Activated effector memory CD4-positive, alpha-beta T cell treated with Interleukin-2 at 50 U/mL for 16 hours (primary cell): Measurements from ENCODE around the gene NDUFB10.

ENCODE experiments used
- DNase-seq: peaks from one replicate; pipeline ENCODE4 v3.0.0-alpha.2; 2020

The NDUFB10 gene

DNA sequence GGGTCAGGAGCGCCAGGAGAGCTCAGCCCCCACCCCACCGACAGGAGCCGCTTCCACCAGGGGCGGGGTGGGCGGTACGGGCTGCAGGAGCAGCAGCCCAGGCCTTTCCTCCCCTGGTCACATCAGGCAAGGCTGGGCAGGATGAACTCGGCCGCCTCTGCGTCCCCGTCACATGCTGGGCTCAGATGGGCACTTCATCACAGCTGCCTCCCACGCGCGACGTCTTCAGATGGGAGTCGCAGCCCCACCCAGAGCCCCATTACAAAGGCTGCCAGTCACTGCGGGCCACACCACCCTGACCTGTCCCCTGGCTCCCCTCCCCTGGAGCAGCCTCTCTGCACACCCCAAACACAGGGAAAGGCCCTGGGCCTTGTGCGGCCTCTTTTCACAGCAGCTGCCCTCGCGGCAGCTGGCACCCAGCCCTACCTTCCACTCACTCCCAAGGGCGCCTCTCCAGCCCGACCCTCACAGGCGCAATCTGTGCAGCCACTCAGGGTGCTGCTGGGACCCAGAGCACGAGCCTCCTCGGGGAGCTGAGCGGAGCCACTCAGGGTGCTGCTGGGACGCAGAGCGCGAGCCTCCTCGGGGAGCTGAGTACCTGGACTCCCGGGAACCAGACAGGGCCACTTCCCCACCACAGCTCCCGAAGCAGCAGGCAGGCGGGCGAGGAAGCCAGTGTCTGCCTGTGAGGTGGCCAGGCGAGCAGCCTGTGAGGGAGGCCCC, 45.6 kb downstream of the NDUFB10 start:
- DNase-seq, result no peak

DNA sequence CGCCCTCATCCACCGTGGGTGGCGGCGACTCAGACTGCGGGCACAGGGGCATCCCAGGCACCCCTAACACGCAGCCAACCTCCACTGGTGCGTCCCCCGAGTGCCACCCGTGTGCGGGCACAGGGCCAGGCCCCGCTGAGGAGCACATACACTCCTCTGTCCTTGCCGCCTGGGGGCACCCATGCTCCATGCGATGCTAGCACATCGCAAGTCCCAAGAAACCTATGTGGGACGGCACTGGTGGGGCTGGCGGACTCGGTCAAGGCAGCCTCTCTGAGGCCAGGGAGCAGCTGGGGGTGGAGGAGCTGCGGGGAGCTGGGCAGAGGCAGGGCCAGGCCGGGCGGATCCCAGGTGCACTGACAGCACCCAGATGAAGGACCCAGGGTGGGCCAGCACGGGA, 46.3 kb downstream of the NDUFB10 start:
- DNase-seq, result no peak

DNA sequence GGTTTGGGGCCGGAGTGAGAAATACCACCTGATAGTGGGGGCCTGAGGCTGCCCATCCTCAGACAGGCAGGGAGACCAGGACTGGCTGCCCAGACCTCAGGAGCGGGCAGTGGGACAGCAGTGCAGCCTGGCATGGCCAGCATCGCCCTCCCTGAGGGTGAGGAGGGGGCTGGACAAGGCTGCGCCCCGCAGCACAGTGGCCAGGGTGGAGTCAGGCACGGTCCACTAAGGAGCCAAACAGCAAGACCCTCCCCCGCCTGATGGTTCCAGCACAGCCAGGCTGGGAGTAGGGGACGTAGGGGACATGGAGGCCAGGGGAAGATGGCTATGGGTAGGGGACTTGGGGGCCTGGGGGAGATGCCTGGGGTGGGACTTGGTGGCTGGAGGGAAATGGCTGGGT, 47.0 kb downstream of the NDUFB10 start:
- no peak for DNase-seq

GRCh38 chr16:2007081-2007836, 47.9 kb downstream of the NDUFB10 start:
- no peak for DNase-seq

- DNase-seq, result no peak
These were observed 48.7 kb downstream of the NDUFB10 start for GRCh38 chr16:2008009-2008526.

- DNase-seq, result peak; percentile 5
These were observed 49.4 kb downstream of the NDUFB10 start for GRCh38 chr16:2008631-2009163.

GRCh38 chr16:2009164-2009711, 49.9 kb downstream of the NDUFB10 start:
- no peak for DNase-seq

GRCh38 chr16:2009791-2010510, 50.6 kb downstream of the NDUFB10 start, which contains the start of gene ZNF598:
ZNF598 (minus strand) TSS chr16:2009821.
- DNase-seq, result peak; percentile 69
